ENCODE measurements around the gene CENPO. TPM values are rescaled to one million over a fixed set of nuclear protein-coding genes. Genes with fewer than 3 reads are reported as not detected.

Gene CENPO
- polyA plus RNA-seq, 3 donors = 1.6 to 2.6 (median 2.3) TPM

DNA sequence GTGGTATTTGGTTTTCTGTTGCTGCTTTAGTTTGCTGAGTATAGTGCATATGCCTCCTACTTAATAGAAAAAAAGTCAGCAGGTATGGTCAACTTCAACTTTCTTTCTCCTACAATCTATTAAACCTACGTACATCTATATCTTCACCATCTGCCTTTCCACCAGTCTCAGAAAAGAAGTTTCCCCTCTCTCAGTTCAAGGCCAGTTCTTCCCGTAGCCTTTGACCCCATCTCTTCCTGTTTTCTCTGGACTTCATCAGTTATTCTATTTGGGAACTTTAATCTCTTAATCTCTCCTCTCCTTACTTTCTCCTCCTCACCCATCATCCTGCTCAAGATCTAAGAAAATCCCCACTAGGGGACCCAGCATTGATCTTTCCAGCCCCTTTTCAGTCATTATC, 5.7 kb upstream of the CENPO start:
- Mint-ChIP-seq H3K4me3 (no peak overlapping the region), H3K27ac (no peak overlapping the region)
- WGBS (ENCODE audit: insufficient coverage) = 88% methylated on average over 2 of the region's 2 CpGs

DNA sequence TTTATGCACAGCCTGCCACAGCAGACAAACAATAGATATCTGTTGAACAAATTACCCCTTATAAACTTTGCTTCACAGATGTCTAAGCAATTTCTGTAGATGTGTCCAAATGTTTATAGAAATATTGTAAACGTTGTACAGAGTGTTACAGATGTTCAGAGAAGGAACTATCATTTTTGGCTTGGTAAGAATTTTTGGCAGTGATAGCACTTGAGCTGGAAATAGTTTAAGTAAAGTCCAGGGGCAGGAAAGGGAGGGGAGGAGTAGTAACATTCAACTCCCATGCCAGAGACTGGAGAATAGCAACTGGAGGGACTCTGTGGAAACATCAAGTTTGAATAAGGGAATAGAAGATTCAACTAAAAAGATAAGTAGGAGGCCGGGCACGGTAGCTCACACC, 4.4 kb upstream of the CENPO start:
- Histone ChIP-seq H3K36me3 (replicated peaks in 1 of 2; ENCODE audit: control insufficient read depth in 1 of 2, insufficient read depth in 2 of 2, low read length in 2 of 2) (peaks cover 2 to 22% of the 10 kb centered on the region in 2 donors), H4K20me1 (ENCODE audit: insufficient read depth, low read length) (no peaks in the 10 kb centered on the region)

More for the DNA sequence above, 5.7 kb upstream of the CENPO start:
- TF ChIP-seq CTCF (IDR thresholded peaks at IDR 0.05) = no peak
- Histone ChIP-seq H3K9me3 (replicated peaks in 1 of 2; ENCODE audit: control insufficient read depth in 1 of 2, insufficient read depth in 1 of 2, low read length in 2 of 2) (peaks cover 3 to 4% of the 10 kb centered on the region in 2 donors), H3K27me3 (ENCODE audit: control insufficient read depth in 2 of 2, insufficient read depth in 2 of 2, low read length in 2 of 2) (no peaks in the 10 kb centered on the region), H3K79me2 (ENCODE audit: insufficient read depth, low read length) (no peaks in the 10 kb centered on the region), H3K9ac (ENCODE audit: insufficient read depth, low read length, poor library complexity, severe bottlenecking) (no peak overlapping the region), H3K4me1 (ENCODE audit: control insufficient read depth in 1 of 2, insufficient read depth in 2 of 2, low read length in 2 of 2) (peaks cover 16 to 19% of the 10 kb centered on the region in 2 donors), H3K4me2 (replicated peaks; ENCODE audit: extremely low read depth, low read length, poor library complexity, severe bottlenecking) (no peak overlapping the region), H2AFZ (ENCODE audit: insufficient read depth, low read depth, low read length, poor library complexity, severe bottlenecking) (no peak overlapping the region), H3K36me3 (replicated peaks in 1 of 2; ENCODE audit: control insufficient read depth in 1 of 2, insufficient read depth in 2 of 2, low read length in 2 of 2) (peaks cover 2 to 22% of the 10 kb centered on the region in 2 donors), H4K20me1 (ENCODE audit: insufficient read depth, low read length) (no peaks in the 10 kb centered on the region), H3K27ac (ENCODE audit: low read depth in 1 of 2, low read length in 2 of 2) (no peak overlapping the region), H3K4me3 (replicated peaks in 1 of 3; ENCODE audit: low read depth in 2 of 3, low read length in 3 of 3) (no peak overlapping the region)
- peaks cover 0 to 2% (median 0%) of the 10 kb centered on the region in 3 donors for H3K27me3 Mint-ChIP-seq (ENCODE audit: low read depth in 3 of 3)
- peaks cover 4 to 20% (median 10%) of the 10 kb centered on the region in 7 donors for H3K9me3 Mint-ChIP-seq
- peaks cover 22% of the 10 kb centered on the region for H3K4me1 Mint-ChIP-seq
- DNase-seq = no peak
- peaks cover 18 to 20% of the 10 kb centered on the region in 2 donors for H3K36me3 Mint-ChIP-seq
- intact Hi-C loops (cut with micrococcal nuclease) = no loop called here

More for the DNA sequence above, 4.4 kb upstream of the CENPO start:
- Mint-ChIP-seq H3K4me3 (no peak overlapping the region), H3K27ac (no peak overlapping the region), H3K36me3 (peaks cover 18 to 20% of the 10 kb centered on the region in 2 donors), H3K27me3 (ENCODE audit: low read depth in 3 of 3) (no peaks in the 10 kb centered on the region), H3K9me3 (peaks cover 4 to 14% (median 10%) of the 10 kb centered on the region in 7 donors), H3K4me1 (peaks cover 25% of the 10 kb centered on the region)
- no peak overlapping the region for H3K9ac ChIP-seq (ENCODE audit: insufficient read depth, low read length, poor library complexity, severe bottlenecking)
- H3K9me3 ChIP-seq (replicated peaks in 1 of 2; ENCODE audit: control insufficient read depth in 1 of 2, insufficient read depth in 1 of 2, low read length in 2 of 2) = peaks cover 2 to 4% of the 10 kb centered on the region in 2 donors
- no peak overlapping the region for H2AFZ ChIP-seq (ENCODE audit: insufficient read depth, low read depth, low read length, poor library complexity, severe bottlenecking)
- no peak overlapping the region for H3K4me2 ChIP-seq (replicated peaks; ENCODE audit: extremely low read depth, low read length, poor library complexity, severe bottlenecking)
- TF ChIP-seq CTCF (IDR thresholded peaks at IDR 0.05) = no peak
- 96% methylated on average over 3 of the region's 3 CpGs for WGBS (ENCODE audit: insufficient coverage)
- H3K27me3 ChIP-seq (ENCODE audit: control insufficient read depth in 2 of 2, insufficient read depth in 2 of 2, low read length in 2 of 2) = no peaks in the 10 kb centered on the region
- H3K4me1 ChIP-seq (ENCODE audit: control insufficient read depth in 1 of 2, insufficient read depth in 2 of 2, low read length in 2 of 2) = peaks cover 21 to 26% of the 10 kb centered on the region in 2 donors
- H3K4me3 ChIP-seq (replicated peaks in 1 of 3; ENCODE audit: low read depth in 2 of 3, low read length in 3 of 3) = no peak overlapping the region
- H3K27ac ChIP-seq (ENCODE audit: low read depth in 1 of 2, low read length in 2 of 2) = no peak overlapping the region
- H3K79me2 ChIP-seq (ENCODE audit: insufficient read depth, low read length) = peaks cover 7% of the 10 kb centered on the region
- intact Hi-C loops (cut with micrococcal nuclease) = no loop called here
- DNase-seq = no peak
